Stimulated activated CD4-positive, alpha-beta T cell treated with anti-CD3 and anti-CD28 coated beads, Interleukin-2, amount 100 ng/mL, for 24 hours (primary cell): Measurements from ENCODE around the gene FOLR2.

Experiments
- DNase-seq, 2 donors: peaks; one replicate each; pipeline ENCODE4 v3.0.0-alpha.2; 2020

Gene FOLR2

DNA sequence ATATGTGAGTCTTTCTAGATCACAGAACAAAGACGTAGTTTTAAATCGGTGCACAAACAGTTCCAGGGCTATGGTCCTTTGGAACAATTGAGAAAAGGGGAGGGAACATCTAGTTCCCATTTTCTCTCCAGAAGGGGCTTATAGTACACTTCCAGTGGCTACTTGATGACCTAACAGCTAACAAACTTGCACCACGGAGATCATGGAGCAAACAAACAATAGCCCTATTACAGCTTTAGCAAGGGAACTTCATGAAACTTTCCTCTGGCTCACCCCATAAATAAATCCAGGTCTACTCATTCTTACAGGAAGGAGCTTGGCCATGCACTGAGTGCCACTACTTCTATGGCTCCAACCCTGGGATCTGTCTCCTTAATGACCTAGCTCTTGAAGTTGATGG is 8.3 kb upstream of the FOLR2 start:
- no peak for DNase-seq

DNA sequence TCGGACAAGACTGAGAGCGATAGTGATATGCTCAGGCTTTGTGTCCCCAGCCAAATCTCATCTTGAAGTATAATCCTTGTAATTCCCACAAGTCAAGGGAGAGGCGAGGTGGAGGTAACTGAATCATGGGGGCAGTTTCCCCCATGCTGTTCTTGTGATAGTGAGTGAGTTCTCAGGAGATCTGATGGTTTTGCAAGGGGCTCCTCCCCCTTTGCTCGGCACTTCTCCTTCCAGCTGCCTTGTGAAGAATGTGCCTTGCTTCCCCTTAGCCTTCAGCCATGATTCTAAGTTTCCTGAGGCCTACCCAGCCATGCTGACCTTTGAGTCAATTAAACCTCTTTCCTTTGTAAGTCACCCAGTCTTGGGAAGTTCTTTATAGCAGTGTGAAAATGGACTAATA is 7.5 kb upstream of the FOLR2 start:
- DNase-seq, result no peak

DNA sequence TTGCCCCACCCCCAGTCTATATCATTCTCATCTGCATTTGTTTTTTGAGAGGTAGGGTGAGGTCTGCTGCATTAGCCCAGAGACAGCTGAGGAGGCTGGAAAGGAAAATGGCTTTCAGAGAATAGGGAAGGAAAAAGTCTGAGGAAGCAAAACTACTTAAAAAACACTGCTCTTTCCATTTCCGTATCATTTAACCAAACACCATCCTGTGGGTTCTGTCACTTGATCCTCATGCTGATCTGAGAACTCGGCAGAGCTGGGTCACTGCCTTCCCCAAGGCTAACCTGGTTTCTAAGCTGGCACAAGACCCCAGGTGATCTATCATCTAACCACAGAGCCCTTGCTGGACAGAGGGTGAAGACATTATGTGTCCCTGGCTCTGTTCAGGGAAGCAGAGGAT is 1.2 kb downstream of the FOLR2 start:
- DNase-seq, result no peak

DNA sequence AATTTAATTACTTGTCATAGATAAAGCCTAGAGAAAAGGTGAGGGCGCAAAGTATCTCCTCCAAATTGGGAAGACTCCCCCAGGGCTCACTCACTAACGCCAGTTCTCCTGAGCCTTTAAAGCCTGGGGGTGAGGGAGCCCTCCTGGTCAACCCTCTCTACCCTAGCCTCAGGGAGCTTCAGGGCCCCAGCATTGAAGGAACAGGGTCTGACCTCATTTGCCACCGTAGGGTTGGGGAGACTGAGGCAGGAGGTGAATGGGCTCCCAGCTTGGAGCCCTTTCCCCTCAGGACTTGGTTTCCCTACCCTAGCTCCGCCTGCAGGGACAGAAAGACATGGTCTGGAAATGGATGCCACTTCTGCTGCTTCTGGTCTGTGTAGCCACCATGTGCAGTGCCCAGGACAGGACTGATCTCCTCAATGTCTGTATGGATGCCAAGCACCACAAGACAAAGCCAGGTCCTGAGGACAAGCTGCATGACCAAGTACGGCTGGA is 1.7 kb downstream of the FOLR2 start:
- no peak for DNase-seq

DNA sequence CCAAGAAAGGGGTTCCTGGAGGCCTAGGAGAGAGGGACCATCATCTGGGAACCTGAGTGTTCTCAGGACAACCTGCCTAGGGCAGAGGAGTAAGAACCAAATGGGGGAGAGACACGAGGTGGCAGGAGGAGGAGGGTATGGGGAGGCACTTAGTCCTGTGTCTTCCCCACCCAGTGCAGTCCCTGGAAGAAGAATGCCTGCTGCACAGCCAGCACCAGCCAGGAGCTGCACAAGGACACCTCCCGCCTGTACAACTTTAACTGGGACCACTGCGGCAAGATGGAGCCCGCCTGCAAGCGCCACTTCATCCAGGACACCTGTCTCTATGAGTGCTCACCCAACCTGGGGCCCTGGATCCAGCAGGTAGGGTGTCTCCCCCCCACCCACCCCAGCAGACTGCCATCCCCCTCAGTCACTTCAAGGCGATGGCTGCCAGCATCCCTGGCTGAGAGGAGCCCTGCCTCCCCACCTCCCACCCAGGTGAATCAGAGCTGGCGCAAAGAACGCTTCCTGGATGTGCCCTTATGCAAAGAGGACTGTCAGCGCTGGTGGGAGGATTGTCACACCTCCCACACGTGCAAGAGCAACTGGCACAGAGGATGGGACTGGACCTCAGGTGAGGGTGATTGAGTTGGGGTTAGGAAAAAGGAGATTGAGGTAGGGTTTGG is 4.2 kb downstream of the FOLR2 start:
- DNase-seq, result no peak

DNA sequence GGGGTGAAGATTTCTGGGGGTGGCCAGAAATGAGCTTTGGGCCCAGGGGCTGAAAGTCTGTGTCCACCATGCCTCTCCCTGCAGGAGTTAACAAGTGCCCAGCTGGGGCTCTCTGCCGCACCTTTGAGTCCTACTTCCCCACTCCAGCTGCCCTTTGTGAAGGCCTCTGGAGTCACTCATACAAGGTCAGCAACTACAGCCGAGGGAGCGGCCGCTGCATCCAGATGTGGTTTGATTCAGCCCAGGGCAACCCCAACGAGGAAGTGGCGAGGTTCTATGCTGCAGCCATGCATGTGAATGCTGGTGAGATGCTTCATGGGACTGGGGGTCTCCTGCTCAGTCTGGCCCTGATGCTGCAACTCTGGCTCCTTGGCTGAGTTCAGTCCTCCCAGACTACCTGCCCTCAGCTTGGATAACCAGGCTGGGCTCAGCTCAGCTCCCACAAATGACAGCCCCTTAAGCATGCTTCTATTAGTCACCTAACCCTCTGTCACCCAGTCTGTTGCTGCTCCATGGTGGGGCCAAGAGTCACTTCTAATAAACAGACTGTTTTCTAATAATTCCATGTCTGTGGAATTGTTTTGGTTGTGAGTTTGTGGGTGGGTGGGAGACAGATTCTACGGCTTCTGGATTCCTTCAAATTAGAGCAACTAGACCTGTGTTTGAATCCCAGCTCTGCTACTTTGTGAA is 4.9 kb downstream of the FOLR2 start:
- no peak for DNase-seq

DNA sequence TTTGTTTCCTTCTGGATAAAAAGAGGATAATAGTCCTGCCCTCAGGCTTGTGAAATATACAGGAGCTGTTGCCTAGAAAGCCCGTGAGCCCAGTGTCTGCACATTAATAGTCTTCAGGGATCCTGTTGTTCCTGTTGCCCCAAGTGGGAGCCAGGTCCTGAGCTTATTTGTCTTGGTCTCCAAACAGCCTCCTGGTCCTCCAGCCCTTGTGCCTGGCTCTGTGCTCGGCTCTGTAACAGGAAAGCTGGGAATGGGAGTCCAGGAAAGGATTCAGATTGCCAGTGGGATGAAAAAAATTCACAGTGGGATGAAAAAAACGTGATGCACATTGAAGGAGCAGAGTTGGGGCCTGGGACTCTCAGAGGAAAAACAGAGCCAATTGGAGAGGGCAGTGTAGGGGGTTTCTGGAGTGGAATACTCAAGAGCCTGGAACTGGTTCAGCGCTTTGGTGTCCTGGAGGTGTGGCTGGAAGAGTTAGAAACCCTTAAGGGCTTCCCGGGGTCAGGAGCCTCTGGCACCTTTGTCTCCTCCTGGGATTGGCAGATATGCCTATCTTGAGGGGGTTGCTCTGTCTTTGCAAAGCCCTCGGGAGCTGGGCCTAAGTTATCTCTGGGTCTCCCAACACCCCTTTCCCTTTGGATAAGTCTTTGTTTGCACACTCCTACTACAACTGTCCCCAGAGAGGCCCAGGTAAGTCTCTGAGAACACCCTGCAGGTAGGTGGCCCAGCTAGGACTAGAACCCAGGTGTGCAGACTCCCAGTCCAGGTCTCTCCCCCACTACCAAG is 5.7 kb downstream of the FOLR2 start:
- no peak for DNase-seq

DNA sequence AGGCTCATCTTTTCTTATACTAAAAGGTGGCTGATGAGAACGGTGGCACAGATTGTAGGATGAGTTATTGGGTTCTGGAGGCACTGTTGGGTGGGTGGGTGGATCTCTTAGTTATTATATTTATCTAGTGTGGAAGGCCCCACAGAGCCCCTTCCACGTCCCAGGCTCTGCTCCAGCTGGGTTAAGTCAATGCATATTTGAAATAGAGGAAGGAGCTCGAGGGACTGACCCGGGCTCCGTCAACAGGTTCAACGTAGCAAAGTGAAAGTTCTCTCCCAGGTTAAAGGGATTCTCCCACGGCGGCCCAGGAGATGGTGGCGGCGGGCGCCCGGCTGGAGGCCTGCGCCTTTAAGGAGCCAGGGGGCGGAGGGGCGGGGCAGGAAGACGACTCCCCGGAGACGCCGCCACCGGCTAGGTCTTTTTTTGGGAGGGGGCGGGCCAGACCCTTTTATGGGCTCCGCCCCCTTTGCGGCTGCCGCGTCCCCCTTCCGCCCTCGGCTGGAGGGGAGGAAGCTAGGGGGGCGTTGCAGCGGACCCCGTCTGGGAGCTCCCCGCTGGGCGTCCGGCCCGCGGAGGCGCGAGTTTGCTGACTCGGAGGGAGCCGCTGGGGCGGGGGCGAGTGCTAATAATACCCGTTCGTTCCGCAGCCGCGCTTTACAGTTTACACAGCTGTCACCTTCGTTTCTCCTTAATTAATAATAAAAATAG is 6.5 kb downstream of the FOLR2 start:
- DNase-seq, result peak; percentile 94 to 96

DNA sequence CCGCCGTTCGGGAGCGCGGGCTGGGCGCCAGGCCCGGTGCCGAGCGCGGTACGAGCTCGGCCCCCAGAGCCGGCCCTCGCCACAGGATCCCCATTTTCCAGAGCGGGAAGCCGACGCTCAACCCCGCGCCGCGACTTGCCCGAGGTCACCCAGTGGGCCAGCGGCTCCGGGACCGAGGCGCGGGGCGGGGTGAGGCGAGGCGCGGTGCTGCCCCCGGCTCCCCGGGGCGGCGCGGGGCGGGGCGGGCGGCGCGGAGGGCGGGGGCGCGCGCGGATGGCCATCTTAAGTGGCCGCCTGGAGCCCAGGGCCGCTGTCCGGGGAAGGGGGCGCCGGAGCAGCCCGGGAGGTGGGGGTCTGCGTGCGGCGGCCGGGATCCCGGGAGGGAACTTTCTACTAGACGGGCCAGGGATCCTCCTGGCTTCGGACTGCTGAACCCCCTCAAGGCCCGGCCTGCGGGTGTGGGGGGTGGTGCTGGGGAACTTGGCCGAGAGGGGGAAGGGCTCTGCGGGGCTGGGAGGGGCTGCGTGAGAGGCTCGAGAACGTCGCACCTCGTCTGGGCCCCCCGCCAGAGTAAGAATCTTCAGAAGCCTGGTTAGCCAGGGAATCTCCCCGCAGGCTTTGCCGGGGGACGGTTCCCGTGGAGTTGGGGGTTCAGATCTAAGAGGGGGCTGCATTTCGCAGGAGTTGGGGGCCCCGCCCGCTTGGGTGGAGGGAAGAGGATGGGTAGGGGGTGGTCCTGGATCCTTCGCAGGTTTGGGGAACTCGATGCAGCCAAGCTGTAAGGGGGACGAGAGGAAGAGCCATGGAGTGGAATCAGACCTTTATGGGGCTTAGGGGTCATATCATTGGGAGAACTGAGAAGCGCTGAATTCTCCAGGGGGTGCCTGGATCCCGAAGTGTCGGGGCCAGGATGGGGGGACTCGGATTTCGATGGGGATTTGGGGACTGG is 7.3 kb downstream of the FOLR2 start:
- DNase-seq, result peak; percentile 64 to 73

DNA sequence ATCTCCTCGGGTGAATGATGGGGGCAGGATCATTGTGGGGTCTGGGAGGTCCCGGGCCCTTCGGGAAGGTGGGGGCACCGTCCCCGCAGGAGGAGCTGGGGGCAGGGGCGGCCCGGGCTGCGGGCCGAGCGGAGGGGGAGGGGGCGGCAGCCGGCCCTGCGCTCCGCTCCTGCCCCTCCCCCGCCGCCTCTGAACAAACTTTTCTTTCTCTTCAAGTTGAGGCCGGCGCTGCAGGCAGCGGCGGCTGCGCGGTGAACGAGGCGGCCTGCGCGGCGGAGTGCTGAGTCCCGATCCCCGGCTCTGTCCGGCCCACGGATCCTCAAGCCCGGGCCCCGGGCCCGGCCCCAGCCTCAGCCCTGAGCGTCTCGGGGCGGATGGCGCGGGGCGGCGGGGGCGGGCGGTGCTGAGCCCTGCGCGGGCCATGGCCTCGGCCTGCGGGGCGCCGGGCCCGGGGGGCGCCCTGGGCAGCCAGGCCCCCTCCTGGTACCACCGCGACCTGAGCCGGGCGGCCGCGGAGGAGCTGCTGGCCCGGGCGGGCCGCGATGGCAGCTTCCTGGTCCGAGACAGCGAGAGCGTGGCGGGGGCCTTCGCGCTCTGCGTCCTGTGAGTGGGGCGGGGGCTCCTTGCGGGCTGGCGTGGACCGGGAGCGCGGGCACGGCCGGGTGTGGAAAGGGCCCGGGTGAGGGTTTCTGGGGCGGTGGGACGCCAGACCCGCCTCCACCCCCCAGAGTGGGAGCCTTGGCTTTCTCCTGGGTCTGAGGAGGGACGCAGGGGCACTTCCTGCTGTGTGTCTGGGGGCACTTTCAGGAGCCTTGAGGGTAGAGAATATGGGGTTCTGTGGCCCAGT is 8.2 kb downstream of the FOLR2 start, which contains the start of gene INPPL1:
INPPL1 (plus strand) TSS at position 204 of the 847 bp plus-strand sequence; CDS start at position 422, 218 bp downstream.
- peak; percentile 54 to 58 for DNase-seq

DNA sequence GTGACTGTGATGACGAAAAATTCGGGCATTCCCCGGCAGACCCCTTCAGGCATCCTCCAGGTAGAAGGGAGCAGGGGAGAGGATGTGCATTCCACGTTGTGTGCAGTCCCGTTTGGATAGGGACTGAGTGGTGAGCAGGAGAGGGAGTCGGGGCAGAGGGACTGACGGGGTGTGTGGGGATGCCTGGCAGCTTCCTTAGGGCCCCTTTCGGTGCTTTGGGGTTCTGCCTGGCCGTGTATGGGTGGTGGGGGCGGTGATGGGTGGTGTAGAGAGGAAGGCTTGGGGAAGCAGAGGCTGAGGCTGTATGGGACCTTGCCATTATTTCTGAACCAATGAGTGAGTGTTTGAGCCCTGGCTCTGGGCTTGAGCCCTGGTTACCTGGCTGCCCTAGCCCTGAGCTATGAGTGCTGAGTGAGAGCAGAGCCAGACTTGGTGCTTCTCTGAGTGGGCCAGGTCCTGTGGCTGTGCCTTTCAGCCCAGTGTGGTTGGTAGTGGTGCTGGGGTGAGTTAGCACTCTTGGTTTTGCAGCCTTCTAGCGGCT is 8.9 kb downstream of the FOLR2 start:
- DNase-seq, result peak; percentile 29 to 41

DNA sequence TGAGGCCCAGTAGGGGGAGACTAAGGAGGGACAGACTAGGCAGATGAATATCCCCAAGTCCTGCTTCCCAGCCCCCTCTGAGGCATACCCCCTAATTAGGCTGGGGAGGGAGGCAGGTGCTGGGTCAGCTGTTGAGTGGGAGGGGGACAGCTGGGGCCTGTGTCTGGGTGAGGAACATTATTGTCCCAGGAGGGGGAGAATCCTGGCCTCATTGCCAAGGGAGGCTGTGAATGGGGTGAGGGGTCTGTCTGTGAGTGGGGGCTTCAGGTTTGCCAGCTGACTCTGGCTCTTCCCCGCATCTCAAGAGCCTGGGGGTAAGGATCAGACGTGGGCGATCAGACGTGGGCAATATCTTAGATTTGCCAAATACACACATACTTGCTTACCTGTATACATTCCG is 10.1 kb downstream of the FOLR2 start:
- DNase-seq, result peak in 1 of 2 donors; percentile 16

DNA sequence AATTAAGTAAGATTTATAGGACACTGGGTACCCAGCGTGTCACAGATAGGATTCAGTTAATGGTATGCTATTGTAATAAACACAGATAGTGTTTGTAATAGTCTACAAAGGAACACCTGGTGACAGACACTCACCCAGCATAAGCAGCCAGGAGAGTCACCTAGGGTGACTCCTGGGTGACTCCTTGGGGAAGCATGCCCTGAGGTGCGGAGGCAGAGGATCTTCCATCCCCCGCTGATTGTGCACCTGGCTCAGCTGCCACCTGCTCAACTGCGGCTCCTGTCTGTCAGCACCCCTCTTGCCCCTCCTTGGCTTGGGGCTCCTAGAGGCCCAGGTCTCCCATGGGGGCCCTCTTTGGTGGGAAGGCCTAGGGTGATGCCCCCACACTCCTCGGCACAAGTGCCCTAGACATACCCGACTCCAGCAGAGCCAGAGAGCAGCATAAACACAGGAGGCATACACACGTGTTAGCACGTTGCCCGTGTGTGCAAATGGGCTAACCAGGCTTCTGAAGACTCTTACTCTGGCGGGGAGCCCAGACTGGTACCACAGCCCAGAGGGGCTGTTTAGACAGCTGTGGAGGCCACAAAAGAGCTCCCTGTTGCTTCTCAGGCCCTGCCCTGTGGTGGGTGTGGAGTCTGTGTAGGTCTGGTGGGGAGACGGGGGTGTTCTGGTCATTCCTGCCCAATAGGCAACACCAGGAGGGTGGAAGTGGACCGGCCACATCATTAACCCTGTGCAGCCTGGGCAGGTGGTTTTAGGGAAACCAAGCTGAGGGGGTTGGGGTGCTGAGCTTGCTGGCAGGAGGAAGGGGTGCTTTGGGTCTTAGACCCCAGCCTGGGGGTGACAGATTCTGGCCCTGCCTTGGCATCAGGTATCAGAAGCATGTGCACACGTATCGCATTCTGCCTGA is 11.0 kb downstream of the FOLR2 start:
- no peak for DNase-seq

DNA sequence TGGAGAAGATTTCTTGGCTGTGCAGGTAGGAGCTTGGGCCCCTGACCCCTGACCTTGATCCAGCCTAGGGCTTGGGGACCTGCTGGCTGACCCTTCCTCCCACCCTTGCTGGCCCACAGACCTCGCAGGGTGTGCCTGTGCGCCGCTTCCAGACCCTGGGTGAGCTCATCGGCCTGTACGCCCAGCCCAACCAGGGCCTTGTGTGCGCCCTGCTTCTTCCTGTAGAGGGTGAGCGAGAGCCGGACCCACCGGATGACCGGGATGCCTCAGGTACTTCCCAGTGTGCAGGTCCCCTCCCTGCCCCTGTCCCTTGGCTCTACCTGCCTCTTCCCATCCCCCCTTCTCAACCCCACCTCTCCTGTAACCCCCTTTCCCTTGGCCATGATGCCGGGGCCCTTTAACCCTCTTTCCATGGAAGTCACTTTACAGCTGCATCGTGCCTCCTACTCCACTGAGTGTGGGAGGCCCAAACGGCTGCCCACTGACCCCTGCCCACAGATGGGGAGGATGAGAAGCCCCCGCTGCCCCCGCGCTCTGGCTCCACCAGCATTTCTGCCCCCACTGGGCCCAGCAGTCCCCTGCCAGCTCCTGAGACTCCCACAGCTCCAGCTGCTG is 11.7 kb downstream of the FOLR2 start:
- DNase-seq, result no peak

DNA sequence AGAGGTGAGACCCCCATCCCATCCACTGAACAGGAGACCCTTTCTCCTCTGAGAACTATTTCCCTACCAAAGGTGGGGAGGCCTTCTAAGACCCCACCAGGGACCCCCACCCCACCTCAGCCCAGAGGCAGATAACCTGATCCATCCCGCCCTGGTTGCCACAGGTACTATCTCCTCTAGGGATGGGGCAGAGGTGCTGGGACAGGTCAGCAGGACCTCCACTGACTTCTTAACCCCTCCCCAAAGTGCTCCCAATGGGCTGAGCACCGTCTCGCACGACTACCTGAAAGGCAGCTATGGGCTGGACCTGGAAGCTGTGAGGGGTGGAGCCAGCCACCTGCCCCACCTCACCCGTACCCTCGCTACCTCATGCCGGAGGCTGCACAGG is 12.2 kb downstream of the FOLR2 start:
- DNase-seq, result no peak

DNA sequence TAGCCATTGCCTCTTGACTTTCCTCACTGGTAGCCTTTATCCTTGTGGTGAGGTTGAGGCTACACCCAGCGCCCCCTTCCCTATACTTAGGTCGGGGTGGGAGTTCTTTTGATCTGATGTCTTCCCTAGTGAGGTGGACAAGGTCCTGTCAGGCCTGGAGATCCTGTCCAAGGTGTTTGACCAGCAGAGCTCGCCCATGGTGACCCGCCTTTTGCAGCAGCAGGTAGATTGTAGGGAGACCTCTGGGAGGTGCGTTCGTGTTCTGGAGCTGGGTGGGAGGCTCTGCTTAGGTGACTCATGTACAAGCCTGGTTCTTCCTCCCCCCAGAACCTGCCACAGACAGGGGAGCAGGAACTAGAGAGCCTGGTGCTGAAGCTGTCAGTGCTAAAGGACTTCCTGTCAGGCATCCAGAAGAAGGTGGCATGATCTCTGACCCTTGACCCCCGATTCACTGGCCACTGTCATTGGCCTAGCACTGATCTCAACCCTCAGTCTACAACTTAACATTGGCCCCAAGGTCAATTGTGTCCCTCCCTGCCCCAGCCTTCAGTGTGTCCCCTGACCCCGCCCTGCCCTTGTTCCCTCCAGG is 12.8 kb downstream of the FOLR2 start:
- no peak for DNase-seq

DNA sequence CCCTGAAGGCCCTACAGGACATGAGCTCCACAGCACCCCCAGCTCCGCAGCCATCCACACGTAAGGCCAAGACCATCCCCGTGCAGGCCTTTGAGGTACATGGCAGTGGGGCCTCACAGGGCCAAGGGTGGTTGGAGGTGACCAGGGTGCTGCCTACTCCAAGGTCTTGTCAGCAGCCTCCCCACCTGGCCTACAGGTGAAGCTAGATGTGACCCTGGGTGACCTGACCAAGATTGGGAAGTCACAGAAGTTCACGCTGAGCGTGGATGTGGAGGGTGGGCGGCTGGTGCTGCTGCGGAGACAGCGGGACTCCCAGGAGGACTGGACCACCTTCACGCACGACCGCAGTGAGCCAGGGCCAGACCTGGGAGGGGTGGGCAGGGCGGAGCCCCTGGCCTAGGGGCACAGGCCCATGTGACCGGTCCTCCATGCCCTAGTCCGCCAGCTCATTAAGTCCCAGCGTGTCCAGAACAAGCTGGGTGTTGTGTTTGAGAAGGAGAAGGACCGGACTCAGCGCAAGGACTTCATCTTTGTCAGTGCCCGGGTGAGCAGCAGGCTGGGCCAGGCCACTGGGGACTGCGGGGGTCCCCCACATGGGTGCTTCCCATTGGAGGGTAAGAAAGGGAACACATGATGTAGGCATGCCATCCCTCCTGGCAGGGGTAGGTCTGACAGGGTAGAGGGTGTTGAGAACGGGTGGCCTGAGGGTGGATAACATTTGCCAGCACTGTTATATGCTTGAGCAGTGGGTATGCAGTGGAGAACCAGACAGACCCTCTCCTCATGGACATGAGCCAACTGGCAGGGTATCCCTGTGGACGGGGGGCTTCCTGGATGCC is 13.6 kb downstream of the FOLR2 start:
- DNase-seq, result no peak
